HEK293 (cell line): ENCODE data around the gene C7orf57.

Experiments used
- CTCF ChIP-seq: fragments of 450-650 bp; formaldehyde crosslinking; IDR thresholded peaks from 2 replicates; pipeline ENCODE4 v1.5.1; 2016; ENCODE audit warnings: missing biosample characterization, missing genetic modification characterization
- REST ChIP-seq: fragments of 450-650 bp; formaldehyde crosslinking; IDR thresholded peaks from 2 replicates; pipeline ENCODE4 v1.5.1; 2016; ENCODE audit warnings: missing biosample characterization, missing genetic modification characterization
- ZNF23 ChIP-seq: fragments of 450-650 bp; formaldehyde crosslinking; IDR thresholded peaks from 2 replicates; pipeline ENCODE4 v1.5.1; 2016; ENCODE audit warnings: missing biosample characterization, missing genetic modification characterization, borderline replicate concordance
- ZNF426 ChIP-seq: fragments of 450-650 bp; formaldehyde crosslinking; IDR thresholded peaks from 2 replicates; pipeline ENCODE4 v1.5.1; 2017; ENCODE audit warnings: missing biosample characterization, missing genetic modification characterization, mild to moderate bottlenecking, inconsistent platforms, moderate library complexity

GRCh38 chr7:48105045-48105444 is 69.7 kb downstream of the C7orf57 start:
- TF ChIP-seq ZNF426 (tag by site-specific recombination) (no peak), REST (tag by site-specific recombination) (no peak), CTCF (tag by site-specific recombination) (no peak), ZNF23 (tag by site-specific recombination) (no peak)
